BLaER1 treated with 17β-estradiol and CSF1 and Interleukin-3, amounts not matched to agents 10 nM and 100 nM (cell line): ENCODE measurements around the gene ANGPT4.

ENCODE experiments used
- H3K27ac ChIP-seq, 11 experiments: shearing (Covaris generic); formaldehyde crosslinking; 2 replicates each; pipeline ENCODE4 v1.8.1; 2022
- H3K27me3 ChIP-seq, 11 experiments: shearing (Covaris generic); formaldehyde crosslinking; 2 replicates each; pipeline ENCODE4 v1.8.1; 2022
- H3K36me3 ChIP-seq, 11 experiments: shearing (Covaris generic); formaldehyde crosslinking; 2 replicates each; pipeline ENCODE4 v1.8.1; 2022
- H3K4me1 ChIP-seq, 10 experiments: shearing (Covaris generic); formaldehyde crosslinking; 2 replicates each; pipeline ENCODE4 v1.8.1; 2022
- H3K4me2 ChIP-seq, 11 experiments: shearing (Covaris generic); formaldehyde crosslinking; 2 replicates each; pipeline ENCODE4 v1.8.1; 2022
- H3K4me3 ChIP-seq, 10 experiments: shearing (Covaris generic); formaldehyde crosslinking; 2 replicates each; pipeline ENCODE4 v1.8.1; 2022
- H3K9ac ChIP-seq, 11 experiments: shearing (Covaris generic); formaldehyde crosslinking; 2 replicates each; pipeline ENCODE4 v1.8.1; 2022
- H3K9me3 ChIP-seq, 11 experiments: shearing (Covaris generic); formaldehyde crosslinking; replicated peaks in 1 of 11; 2 replicates each; pipeline ENCODE4 v1.8.1; 2022
- H4K20me1 ChIP-seq, 11 experiments: shearing (Covaris generic); formaldehyde crosslinking; 2 replicates each; pipeline ENCODE4 v1.8.1; 2022
- Cebpa-rat ChIP-seq, 11 experiments: shearing (Covaris generic); IDR thresholded peaks; 2 replicates each; pipeline ENCODE4 v1.8.1; 2022

ANGPT4 gene

GRCh38 chr20:925516-925915 is 9.4 kb upstream of the ANGPT4 start:
- peaks cover 0 to 19% (median 2%) of the 10 kb centered on the region in 10 experiments; a peak in 9 of 20 replicates for H3K4me1 ChIP-seq
- H3K36me3 ChIP-seq, result no peaks in the 10 kb centered on the region
- no peak overlapping the region for H3K4me3 ChIP-seq
- H3K27ac ChIP-seq, result peak overlapping the region in 1 of 11 experiments; percentile 35; a peak in 2 of 22 replicates
- peaks cover 15 to 31% (median 25%) of the 10 kb centered on the region in 11 experiments for H3K9me3 ChIP-seq
- H3K27me3 ChIP-seq, result no peaks in the 10 kb centered on the region
- no peak overlapping the region for H3K4me2 ChIP-seq
- no peak overlapping the region for H3K9ac ChIP-seq
- no peak for TF ChIP-seq Cebpa-rat (IDR thresholded peaks at IDR 0.05)
- H4K20me1 ChIP-seq, result no peaks in the 10 kb centered on the region

GRCh38 chr20:924639-925038 is 8.5 kb upstream of the ANGPT4 start:
- peak in 2 of 11 experiments; percentile 38 to 63; a peak in 3 of 22 replicates for TF ChIP-seq Cebpa-rat (IDR thresholded peaks at IDR 0.05)
- Histone ChIP-seq H3K9ac (no peak overlapping the region), H3K27ac (peak overlapping the region in 3 of 11 experiments; percentile 39 to 64 (median 55); a peak in 4 of 22 replicates), H3K9me3 (peaks cover 6 to 23% (median 16%) of the 10 kb centered on the region in 11 experiments; a peak in 20 of 22 replicates), H4K20me1 (no peaks in the 10 kb centered on the region), H3K4me2 (peak overlapping the region in 5 of 11 experiments; percentile 4 to 35 (median 26); a peak in 5 of 22 replicates), H3K4me3 (no peak overlapping the region), H3K27me3 (no peaks in the 10 kb centered on the region), H3K4me1 (peaks cover 0 to 19% (median 3%) of the 10 kb centered on the region in 10 experiments; a peak in 10 of 20 replicates), H3K36me3 (no peaks in the 10 kb centered on the region)

GRCh38 chr20:922781-923180 is 6.6 kb upstream of the ANGPT4 start:
- Histone ChIP-seq H3K4me1 (peaks cover 10 to 26% (median 16%) of the 10 kb centered on the region in 10 experiments), H3K27me3 (no peaks in the 10 kb centered on the region), H3K4me3 (no peak overlapping the region), H3K9me3 (peaks cover 0 to 5% (median 0%) of the 10 kb centered on the region in 11 experiments; a peak in 4 of 22 replicates), H3K9ac (no peak overlapping the region), H3K36me3 (no peaks in the 10 kb centered on the region), H4K20me1 (no peaks in the 10 kb centered on the region), H3K4me2 (no peak overlapping the region), H3K27ac (no peak overlapping the region)
- no peak for TF ChIP-seq Cebpa-rat (IDR thresholded peaks at IDR 0.05)

- peaks cover 14 to 43% (median 33%) of the 10 kb centered on the region in 10 experiments for H3K4me1 ChIP-seq
- H3K9ac ChIP-seq, result no peak overlapping the region
- H3K4me3 ChIP-seq, result no peak overlapping the region
- no peak overlapping the region for H3K27ac ChIP-seq
- TF ChIP-seq Cebpa-rat (IDR thresholded peaks at IDR 0.05), result no peak
- H3K9me3 ChIP-seq, result no peaks in the 10 kb centered on the region
- H4K20me1 ChIP-seq, result no peaks in the 10 kb centered on the region
- no peaks in the 10 kb centered on the region for H3K36me3 ChIP-seq
- H3K4me2 ChIP-seq, result no peak overlapping the region
- H3K27me3 ChIP-seq, result no peaks in the 10 kb centered on the region
These were observed 4.9 kb upstream of the ANGPT4 start for GRCh38 chr20:921068-921467.

GRCh38 chr20:920311-920710 is 4.2 kb upstream of the ANGPT4 start:
- TF ChIP-seq Cebpa-rat (IDR thresholded peaks at IDR 0.05), result no peak
- H3K27me3 ChIP-seq, result no peaks in the 10 kb centered on the region
- no peak overlapping the region for H3K27ac ChIP-seq
- H4K20me1 ChIP-seq, result no peaks in the 10 kb centered on the region; a peak in 1 of 22 replicates
- no peaks in the 10 kb centered on the region for H3K9me3 ChIP-seq
- H3K4me3 ChIP-seq, result no peak overlapping the region
- H3K4me2 ChIP-seq, result no peak overlapping the region
- H3K36me3 ChIP-seq, result no peaks in the 10 kb centered on the region
- H3K4me1 ChIP-seq, result peaks cover 21 to 51% (median 41%) of the 10 kb centered on the region in 10 experiments
- H3K9ac ChIP-seq, result no peak overlapping the region

GRCh38 chr20:919491-919916 is 3.4 kb upstream of the ANGPT4 start:
- Histone ChIP-seq H3K9ac (no peak overlapping the region), H3K4me1 (peaks cover 24 to 52% (median 48%) of the 10 kb centered on the region in 10 experiments), H3K4me3 (no peak overlapping the region), H3K4me2 (peak overlapping the region in 4 of 11 experiments; percentile 13 to 81 (median 46); a peak in 1 of 22 replicates), H4K20me1 (no peaks in the 10 kb centered on the region; a peak in 1 of 22 replicates), H3K27me3 (no peaks in the 10 kb centered on the region), H3K36me3 (no peaks in the 10 kb centered on the region), H3K9me3 (no peaks in the 10 kb centered on the region), H3K27ac (no peak overlapping the region)
- no peak for TF ChIP-seq Cebpa-rat (IDR thresholded peaks at IDR 0.05)

- no peaks in the 10 kb centered on the region for H3K36me3 ChIP-seq
- no peak overlapping the region for H3K4me3 ChIP-seq
- peaks cover 24 to 60% (median 55%) of the 10 kb centered on the region in 10 experiments for H3K4me1 ChIP-seq
- H4K20me1 ChIP-seq, result no peaks in the 10 kb centered on the region; a peak in 2 of 22 replicates
- H3K9me3 ChIP-seq, result no peaks in the 10 kb centered on the region
- TF ChIP-seq Cebpa-rat (IDR thresholded peaks at IDR 0.05), result no peak
- no peak overlapping the region for H3K27ac ChIP-seq
- H3K27me3 ChIP-seq, result no peaks in the 10 kb centered on the region
- H3K9ac ChIP-seq, result no peak overlapping the region
- H3K4me2 ChIP-seq, result peak overlapping the region in 9 of 11 experiments; percentile 20 to 81 (median 70); a peak in 18 of 22 replicates
These were observed 1.3 kb upstream of the ANGPT4 start for GRCh38 chr20:917416-917815.

- Histone ChIP-seq H4K20me1 (no peaks in the 10 kb centered on the region; a peak in 2 of 22 replicates), H3K4me3 (no peak overlapping the region), H3K9me3 (no peaks in the 10 kb centered on the region), H3K9ac (no peak overlapping the region), H3K4me2 (peak overlapping the region in 9 of 11 experiments; percentile 20 to 81 (median 70); a peak in 18 of 22 replicates), H3K36me3 (no peaks in the 10 kb centered on the region), H3K27ac (no peak overlapping the region), H3K27me3 (no peaks in the 10 kb centered on the region), H3K4me1 (peaks cover 25 to 62% (median 57%) of the 10 kb centered on the region in 10 experiments)
- TF ChIP-seq Cebpa-rat (IDR thresholded peaks at IDR 0.05), result no peak
These were observed 691 bp upstream of the ANGPT4 start for GRCh38 chr20:916825-917224.

GRCh38 chr20:914727-915498 is 1.2 kb downstream of the ANGPT4 start:
- Histone ChIP-seq H3K9ac (no peak overlapping the region), H3K36me3 (no peaks in the 10 kb centered on the region), H3K4me1 (peaks cover 35 to 78% (median 71%) of the 10 kb centered on the region in 10 experiments), H3K9me3 (no peaks in the 10 kb centered on the region), H3K4me2 (peak overlapping the region; percentile 58 to 81 (median 75)), H3K27me3 (no peaks in the 10 kb centered on the region), H3K27ac (no peak overlapping the region), H3K4me3 (no peak overlapping the region), H4K20me1 (no peaks in the 10 kb centered on the region; a peak in 2 of 22 replicates)
- TF ChIP-seq Cebpa-rat (IDR thresholded peaks at IDR 0.05), result no peak
